MCF 10A (cell line): Measurements from ENCODE around the gene NRXN3. TPM values are rescaled to one million over a fixed set of nuclear protein-coding genes. Genes with fewer than 3 reads are reported as not detected.

Experiments
- BruUV-seq: library from RNA; stranded (reverse); fragments of 400-500 nt; replicated peaks from 2 replicates; lab custom pipeline; 2021; lab: Mats Ljungman, UMichigan
- CTCF ChIA-PET: fragments of 300-600 bp; sonication (Branson Sonifier 250); formaldehyde crosslinking; extraction: SDS; loops from one replicate; lab custom pipeline; 2021; ENCODE audit warnings: antibody characterized with exemption, inconsistent platforms; lab: Yijun Ruan, JAX
- POLR2A ChIA-PET: fragments of 300-600, 350-650 bp; sonication (Branson Sonifier 250); formaldehyde crosslinking; extraction: SDS; loops from one replicate; lab custom pipeline; 2020; ENCODE audit warnings: antibody characterized with exemption, inconsistent platforms; lab: Yijun Ruan, JAX
- DNase-seq: peaks from one replicate; pipeline ENCODE4 v3.0.0-alpha.2; 2018; ENCODE audit not compliant: unreplicated experiment
- H3K27ac Mint-ChIP-seq: one replicate; pipeline ENCODE4 v1.8.0; 2022; ENCODE audit warnings: mild to moderate bottlenecking, low read depth, mixed read lengths; ENCODE audit not compliant: unreplicated experiment
- H3K27me3 Mint-ChIP-seq: one replicate; pipeline ENCODE4 v1.8.0; 2022; ENCODE audit warnings: mixed read lengths; ENCODE audit not compliant: insufficient read depth, unreplicated experiment
- H3K36me3 Mint-ChIP-seq: one replicate; pipeline ENCODE4 v1.8.0; 2022; ENCODE audit warnings: mild to moderate bottlenecking, moderate library complexity, mixed read lengths; ENCODE audit not compliant: insufficient read depth, unreplicated experiment
- H3K4me1 Mint-ChIP-seq: one replicate; pipeline ENCODE4 v1.8.0; 2022; ENCODE audit warnings: mixed read lengths; ENCODE audit not compliant: insufficient read depth, unreplicated experiment
- H3K4me3 Mint-ChIP-seq: one replicate; pipeline ENCODE4 v1.8.0; 2022; ENCODE audit warnings: mild to moderate bottlenecking, moderate library complexity, mixed read lengths; ENCODE audit not compliant: unreplicated experiment
- H3K9me3 Mint-ChIP-seq: one replicate; pipeline ENCODE4 v1.8.0; 2022; ENCODE audit warnings: mixed read lengths; ENCODE audit not compliant: unreplicated experiment
- CTCF ChIP-seq: fragments of 200-600 bp; IDR thresholded peaks from one replicate; pipeline ENCODE4 v1.8.0; 2022; ENCODE audit warnings: antibody characterized with exemption, mild to moderate bottlenecking; ENCODE audit not compliant: unreplicated experiment
- intact Hi-C: fragments of 100-400 bp; cut with micrococcal nuclease; formaldehyde crosslinking; loops from 2 replicates; pipeline ENCODE4 v1.14.1; 2022
- total RNA-seq: library from RNA; stranded (reverse); gene quantifications from 2 replicates; pipeline ENCODE4 v1.2.3, GENCODE V29; 2022

The NRXN3 gene
- total RNA-seq, 1 experiment from 2014 or later, result not detected

GRCh38 chr14:79383475-79383874 lies 1213.3 kb downstream of the NRXN3 start:
- BruUV-seq, result no TSS peak
- intact Hi-C loops, result no loop called here
- DNase-seq, result no peak

GRCh38 chr14:79395061-79395460 lies 1224.9 kb downstream of the NRXN3 start:
- Mint-ChIP-seq H3K4me1 (no peaks in the 10 kb centered on the region), H3K4me3 (no peak overlapping the region), H3K36me3 (no peaks in the 10 kb centered on the region), H3K27ac (no peak overlapping the region), H3K27me3 (no peaks in the 10 kb centered on the region), H3K9me3 (peaks cover 5% of the 10 kb centered on the region)
- ChIA-PET POLR2A (no interaction called here), CTCF (no interaction called here)
- intact Hi-C loops, result no loop called here
- no peak for TF ChIP-seq CTCF
- BruUV-seq, result no TSS peak
- no peak for DNase-seq

More at GRCh38 chr14:79383475-79383874, 1213.3 kb downstream of the NRXN3 start:
- Mint-ChIP-seq H3K4me3 (no peak overlapping the region), H3K27me3 (peaks cover 15% of the 10 kb centered on the region), H3K9me3 (no peaks in the 10 kb centered on the region), H3K36me3 (no peaks in the 10 kb centered on the region), H3K4me1 (no peaks in the 10 kb centered on the region), H3K27ac (no peak overlapping the region)
- ChIA-PET CTCF (no interaction called here), POLR2A (no interaction called here)
- no peak for TF ChIP-seq CTCF

DNA sequence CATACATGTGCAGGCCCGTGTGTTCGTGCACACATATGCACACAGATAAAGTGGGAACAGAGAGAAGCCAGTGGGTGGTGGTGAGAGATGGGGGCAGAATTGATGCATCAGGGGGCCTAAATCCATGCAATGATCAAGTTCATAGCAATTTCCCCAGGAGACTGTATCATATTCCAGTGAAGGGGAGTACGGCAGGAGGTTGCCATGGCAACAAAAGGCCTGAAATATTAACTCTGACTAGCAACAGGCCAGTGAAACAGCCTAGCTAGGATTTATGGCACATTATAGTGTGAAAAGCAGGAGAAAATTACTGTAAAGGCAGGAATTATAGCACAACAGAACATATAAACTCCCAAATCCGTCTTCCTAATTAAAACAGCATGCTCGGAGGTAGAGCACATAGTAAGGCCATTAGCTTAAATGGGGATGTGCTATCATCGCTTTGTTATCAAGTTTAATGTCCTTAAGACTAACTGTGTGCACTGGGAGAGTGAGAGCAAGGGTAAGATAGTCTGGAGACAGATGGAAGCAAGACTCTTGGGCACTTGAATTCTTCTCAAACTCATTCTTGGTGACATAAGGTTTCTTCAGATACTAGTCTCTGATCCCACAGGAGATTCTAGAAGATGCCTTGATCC lies 1234.8 kb downstream of the NRXN3 start:
- Mint-ChIP-seq H3K27me3 (peaks cover 26% of the 10 kb centered on the region), H3K9me3 (no peaks in the 10 kb centered on the region), H3K4me1 (no peaks in the 10 kb centered on the region), H3K36me3 (no peaks in the 10 kb centered on the region), H3K4me3 (no peak overlapping the region), H3K27ac (no peak overlapping the region)
- no TSS peak for BruUV-seq
- intact Hi-C loops, result no loop called here
- TF ChIP-seq CTCF, result no peak
- CTCF ChIA-PET, result no interaction called here
- POLR2A ChIA-PET, result no interaction called here
- no peak for DNase-seq

DNA sequence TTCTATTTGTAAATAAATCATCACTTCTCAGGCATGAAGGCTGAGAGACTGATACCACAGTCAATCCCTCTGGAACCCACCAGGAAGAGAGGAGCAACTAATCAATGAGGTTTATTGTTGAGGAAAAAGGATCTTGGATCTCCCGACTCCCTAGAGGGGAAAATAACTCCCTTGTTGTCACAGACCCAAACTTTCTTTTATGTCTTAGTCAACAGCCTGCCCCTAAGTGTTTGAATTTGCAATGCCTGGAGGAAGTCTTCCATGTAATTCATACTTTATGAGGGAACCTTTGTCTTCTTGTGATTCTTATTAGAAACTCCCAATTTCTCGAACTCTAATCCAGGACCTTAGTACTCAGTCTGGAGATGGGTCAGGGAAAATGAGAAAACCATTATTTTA lies 1235.3 kb downstream of the NRXN3 start:
- Mint-ChIP-seq H3K4me1 (no peaks in the 10 kb centered on the region), H3K4me3 (no peak overlapping the region), H3K27me3 (peaks cover 26% of the 10 kb centered on the region), H3K36me3 (no peaks in the 10 kb centered on the region), H3K27ac (no peak overlapping the region), H3K9me3 (no peaks in the 10 kb centered on the region)
- no peak for TF ChIP-seq CTCF
- ChIA-PET POLR2A (no interaction called here), CTCF (no interaction called here)
- no peak for DNase-seq
- intact Hi-C loops, result no loop called here
- BruUV-seq, result no TSS peak
